HepG2 (cell line): Measurements from ENCODE around the gene ALX3. TPM values are rescaled to one million over a fixed set of nuclear protein-coding genes. Genes with fewer than 3 reads are reported as not detected.

ENCODE experiments used
- ATRX ChIP-seq: sonication (generic); formaldehyde crosslinking; IDR thresholded peaks from 2 replicates; pipeline ENCODE4 v1.4.0; 2020; ENCODE audit warnings: missing genetic modification reagents, borderline replicate concordance
- E2F1 ChIP-seq: sonication (generic); formaldehyde crosslinking; IDR thresholded peaks from 2 replicates; pipeline ENCODE4 v1.5.0; 2020; ENCODE audit warnings: missing genetic modification reagents
- ELF3 ChIP-seq: IDR thresholded peaks from 2 replicates; pipeline ENCODE4 v1.6.1; 2016; ENCODE audit warnings: missing genetic modification reagents, missing compliant biosample characterization
- KDM2A ChIP-seq: sonication (generic); formaldehyde crosslinking; IDR thresholded peaks from 2 replicates; pipeline ENCODE4 v1.4.0; 2020; ENCODE audit warnings: low read depth, missing genetic modification reagents, borderline replicate concordance
- NFKB2 ChIP-seq: sonication (generic); formaldehyde crosslinking; IDR thresholded peaks from 2 replicates; pipeline ENCODE4 v1.4.0; 2020; ENCODE audit warnings: missing genetic modification reagents, borderline replicate concordance
- RAD21 ChIP-seq: fragments of 450-650 bp; formaldehyde crosslinking; IDR thresholded peaks from 2 replicates; pipeline ENCODE4 v1.5.0; 2020; ENCODE audit warnings: mild to moderate bottlenecking
- SALL1 ChIP-seq: sonication (generic); formaldehyde crosslinking; IDR thresholded peaks from 2 replicates; pipeline ENCODE4 v1.8.0; 2022; ENCODE audit warnings: mild to moderate bottlenecking, missing genetic modification reagents
- SOX6 ChIP-seq, 2 experiments: fragments of 450-650 bp in 1 of 2; sonication (generic) in 1 of 2; formaldehyde crosslinking in 1 of 2; IDR thresholded peaks; 2 replicates each; pipeline versions ENCODE4 v1.4.0 to v1.6.1; 2017 to 2020; ENCODE audit warnings: antibody characterized with exemption in 1 of 2, mild to moderate bottlenecking in 1 of 2, missing genetic modification reagents in 1 of 2
- SRSF1 ChIP-seq: fragments of 200-400 bp; formaldehyde crosslinking; optimal IDR thresholded peaks from 2 replicates; pipeline ENCODE3; 2017; ENCODE audit warnings: mild to moderate bottlenecking, low read depth, low read length, moderate library complexity
- TFDP1 ChIP-seq: IDR thresholded peaks from 2 replicates; pipeline ENCODE4 v1.6.1; 2016; ENCODE audit warnings: missing compliant biosample characterization, missing genetic modification reagents, borderline replicate concordance
- ZBTB37 ChIP-seq: sonication (generic); formaldehyde crosslinking; IDR thresholded peaks from 2 replicates; pipeline ENCODE4 v1.4.0; 2020; ENCODE audit warnings: mild to moderate bottlenecking, missing genetic modification reagents
- ZNF432 ChIP-seq: sonication (generic); formaldehyde crosslinking; IDR thresholded peaks from 2 replicates; pipeline ENCODE4 v1.5.0; 2020; ENCODE audit warnings: missing genetic modification reagents, mild to moderate bottlenecking, borderline replicate concordance
- ZNF547 ChIP-seq: sonication (generic); formaldehyde crosslinking; IDR thresholded peaks from 2 replicates; pipeline ENCODE4 v1.5.1; 2020; ENCODE audit warnings: mild to moderate bottlenecking, missing genetic modification reagents
- ZNF574 ChIP-seq: sonication (generic); formaldehyde crosslinking; IDR thresholded peaks from 2 replicates; pipeline ENCODE4 v1.4.0; 2020; ENCODE audit warnings: missing genetic modification reagents
- ZNF687 ChIP-seq: sonication (generic); formaldehyde crosslinking; IDR thresholded peaks from 2 replicates; pipeline ENCODE4 v1.5.1; 2020; ENCODE audit warnings: mild to moderate bottlenecking, missing genetic modification reagents, moderate library complexity
- ZNF740 ChIP-seq: sonication (generic); formaldehyde crosslinking; IDR thresholded peaks from 2 replicates; pipeline ENCODE4 v1.4.0; 2020; ENCODE audit warnings: missing genetic modification reagents
- polyA plus RNA-seq, 8 experiments: library from polyadenylated mRNA; depleted of rRNA in 3 of 8; stranded (reverse) in 7 of 8; unstranded in 1 of 8; fragments of >200 nt; fragmentation: Illumina TruSeq in 4 of 8; extraction: Trizol in 4 of 8; gene quantifications; 2 replicates each; pipeline versions ENCODE4 v1.2.1 to v1.2.3, GENCODE V29; 2011 to 2016; ENCODE audit warnings: low read depth in 4 of 8, missing spikeins in 1 of 8, mixed read lengths in 1 of 8; ENCODE audit not compliant: insufficient read depth in 1 of 8
- total RNA-seq, 5 experiments: library from RNA; depleted of rRNA; stranded (reverse); fragments of >200 nt; fragmentation: Illumina TruSeq; extraction: Trizol; gene quantifications; 2 replicates each; pipeline ENCODE4 v1.2.3, GENCODE V29; 2016; ENCODE audit warnings: low read depth in 1 of 5

The ALX3 gene
- total and polyA plus RNA-seq, 2 of the 13 experiments (the other 11 are each of a cell fraction or from before 2014, with no cell fraction given), result not detected

GRCh38 chr1:110084227-110085078 is 14.0 kb upstream of the ALX3 start (continued):
- peak; percentile 19; the same call in 1 of the 2 replicates for TF ChIP-seq ZNF574 (CRISPR knock-in tag)
- TF ChIP-seq TFDP1 (CRISPR knock-in tag), result peak; percentile 67; the same call in 1 of the 2 replicates
- 0 out of 2 replicates have a peak, but pooled peaks have one; percentile 42 for TF ChIP-seq ZNF547 (CRISPR knock-in tag)
- TF ChIP-seq SOX6 (IDR thresholded peaks at IDR 0.05), result no peak
- 0 out of 2 replicates have a peak, but pooled peaks have one; percentile 11 for TF ChIP-seq SOX6 (CRISPR knock-in tag; IDR thresholded peaks at IDR 0.05)
- no peak for TF ChIP-seq ZBTB37 (CRISPR knock-in tag)
- TF ChIP-seq SALL1 (CRISPR knock-in tag), result peak; percentile 32; the same call in 1 of the 2 replicates
- peak; percentile 83 for TF ChIP-seq ZNF687
- TF ChIP-seq KDM2A (CRISPR knock-in tag), result peak; percentile 36; the same call in 1 of the 2 replicates
- no peak for TF ChIP-seq RAD21 (CRISPR knock-in tag)
- TF ChIP-seq NFKB2 (CRISPR knock-in tag), result peak; percentile 75; the same call in 1 of the 2 replicates
- no peak for TF ChIP-seq ATRX
- TF ChIP-seq ZNF432 (CRISPR knock-in tag), result no peak
- peak; percentile 79 for TF ChIP-seq ELF3 (CRISPR knock-in tag)
- peak; percentile 56; the same call in 1 of the 2 replicates for TF ChIP-seq E2F1 (CRISPR knock-in tag)
- TF ChIP-seq ZNF740 (CRISPR knock-in tag), result 0 out of 2 replicates have a peak, but pooled peaks have one; percentile 28
- TF ChIP-seq SRSF1, result peak; percentile 42
